ENCODE results near the gene COX7A2L.

Gene COX7A2L

DNA sequence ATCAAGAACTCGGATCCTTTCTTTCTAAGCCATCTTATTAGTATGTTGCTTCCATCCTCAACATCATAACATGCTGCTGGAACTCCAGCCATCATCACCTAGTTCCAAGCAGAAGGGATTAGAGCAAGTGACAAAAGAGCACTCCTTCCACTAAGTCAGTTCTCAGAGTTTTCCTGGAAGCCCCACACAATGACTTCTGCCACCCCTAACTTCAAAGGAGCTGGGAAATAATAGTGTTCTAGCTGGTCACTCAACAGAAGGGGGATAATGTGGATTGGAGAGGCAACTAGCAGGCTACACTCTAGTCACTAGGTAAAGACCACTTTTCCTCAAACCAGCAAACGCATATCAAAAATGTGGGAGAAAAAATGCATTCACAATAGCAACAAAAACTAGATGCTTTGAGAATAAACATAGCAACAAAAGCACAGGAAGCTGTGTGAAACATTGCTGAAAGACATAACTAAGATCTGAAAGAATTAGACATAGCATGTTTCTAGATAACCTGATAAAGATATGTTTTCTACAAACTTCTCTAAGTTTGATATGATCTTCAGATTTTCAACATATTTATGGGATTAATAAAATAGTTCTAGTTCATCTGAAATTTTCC lies 39.5 kb downstream of the COX7A2L start:
- no peak for DNase-seq (ENCODE audit: low read depth in 2 of 3, low spot score in 2 of 3)

DNA sequence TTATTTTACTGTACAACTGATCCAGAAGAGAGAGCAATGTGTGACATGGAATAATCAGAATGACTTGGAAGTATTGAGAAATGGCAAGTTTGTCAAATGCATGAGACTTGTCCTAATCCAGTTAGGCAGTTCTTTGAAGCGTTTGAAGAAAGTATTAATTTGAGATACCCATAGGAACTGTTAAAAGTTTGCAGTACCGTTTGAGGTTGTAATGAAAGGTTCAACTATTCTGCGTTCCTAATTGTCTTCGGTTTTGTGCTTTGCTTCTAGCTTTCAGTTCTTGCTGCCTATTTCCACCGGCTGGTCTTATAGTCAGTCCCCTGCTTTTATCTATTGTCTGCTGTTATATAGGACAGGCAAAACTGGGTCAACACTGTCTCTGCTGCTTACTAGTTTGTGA lies 41.8 kb downstream of the COX7A2L start:
- no peak for DNase-seq (ENCODE audit: low read depth in 2 of 3, low spot score in 2 of 3)

DNA sequence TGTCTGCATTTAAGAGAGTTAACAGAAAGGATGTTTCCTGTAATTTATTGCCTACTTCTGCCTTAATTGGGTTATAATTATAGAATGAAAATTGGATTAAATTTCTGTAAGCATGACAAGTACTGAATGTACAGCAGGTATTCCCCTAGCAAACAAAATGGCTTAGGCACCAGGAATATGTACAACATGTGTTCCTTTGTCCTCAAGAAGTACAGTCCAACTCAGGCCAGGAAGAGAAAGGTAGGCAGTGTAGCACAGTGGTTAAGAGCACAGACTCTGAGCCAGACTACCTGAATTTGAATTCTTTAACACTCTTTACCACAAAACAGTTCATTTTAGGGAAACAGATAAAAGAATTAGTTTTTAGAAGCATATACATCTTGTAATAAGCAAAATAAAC lies 43.1 kb downstream of the COX7A2L start:
- DNase-seq (ENCODE audit: low read depth in 2 of 3, low spot score in 2 of 3): no peak

DNA sequence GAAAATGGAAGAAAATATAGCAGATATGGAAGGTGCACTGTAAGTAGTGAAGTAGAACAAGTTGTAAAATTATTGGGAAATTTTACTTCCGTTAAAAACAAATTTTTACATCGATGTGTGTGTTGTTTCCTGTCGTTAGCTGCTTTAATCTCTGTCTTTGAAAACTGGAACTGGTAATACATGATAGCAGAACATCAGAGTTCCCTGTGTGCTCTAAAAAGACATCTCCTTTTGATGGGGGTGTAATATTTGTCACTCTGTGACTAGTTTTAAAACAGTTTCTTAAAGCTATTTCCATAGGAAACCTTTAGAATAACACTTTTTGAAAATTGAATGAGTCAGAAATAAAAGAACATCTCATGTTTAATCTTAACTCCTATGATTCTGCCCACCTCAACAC lies 43.5 kb downstream of the COX7A2L start:
- DNase-seq (ENCODE audit: low read depth in 2 of 3, low spot score in 2 of 3): no peak

DNA sequence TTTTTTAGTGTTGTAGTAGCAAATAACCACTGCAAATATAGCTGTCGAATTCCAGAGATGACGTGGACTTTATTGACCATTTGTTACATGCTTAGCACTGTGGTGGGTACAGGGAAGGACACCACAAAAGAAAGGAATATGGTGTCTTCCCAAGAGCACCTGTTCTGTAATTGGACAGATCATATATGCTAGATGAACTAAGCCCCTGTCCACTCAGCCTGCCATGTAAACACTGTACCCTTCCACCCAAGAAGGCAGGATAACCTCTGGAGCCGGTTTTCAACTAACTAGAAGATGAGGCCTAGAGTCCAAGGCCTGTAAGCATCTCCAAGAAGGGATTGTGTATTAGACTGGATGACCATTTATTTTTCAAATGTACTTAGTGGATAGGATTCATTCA lies 44.1 kb downstream of the COX7A2L start:
- no peak for DNase-seq (ENCODE audit: low read depth in 2 of 3, low spot score in 2 of 3)

- DNase-seq (ENCODE audit: low read depth in 2 of 3, low spot score in 2 of 3): no peak
Measured at GRCh38 chr2:42315844-42316470, 45.1 kb downstream of the COX7A2L start.

DNA sequence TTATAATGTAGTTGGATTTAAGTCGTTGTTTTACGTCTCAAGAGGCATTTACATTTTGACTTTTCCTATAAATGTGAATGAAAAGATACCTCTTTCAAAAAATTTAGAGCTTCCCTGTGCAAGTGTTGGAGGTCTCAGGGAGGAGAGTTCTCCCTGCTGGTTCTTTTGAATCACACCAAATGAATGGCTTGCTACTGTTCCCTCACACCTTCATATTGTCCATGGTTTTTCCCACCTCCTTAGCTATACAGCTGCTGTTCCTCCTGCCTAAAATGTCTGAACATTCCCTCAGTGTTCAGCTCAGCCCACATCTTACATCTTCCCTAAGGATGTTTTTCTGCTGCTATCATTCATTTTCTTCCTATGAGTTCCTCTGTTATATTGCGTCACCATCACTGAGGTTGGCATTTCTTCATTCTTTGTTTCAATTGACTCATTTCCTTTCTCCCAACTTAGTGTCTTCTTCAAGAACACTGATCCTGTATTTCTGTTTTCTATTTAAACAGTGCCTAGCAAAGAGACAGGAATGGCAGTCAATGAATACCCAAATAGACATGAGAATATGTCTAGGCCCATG lies 46.0 kb downstream of the COX7A2L start:
- no peak for DNase-seq (ENCODE audit: low read depth in 2 of 3, low spot score in 2 of 3)

DNA sequence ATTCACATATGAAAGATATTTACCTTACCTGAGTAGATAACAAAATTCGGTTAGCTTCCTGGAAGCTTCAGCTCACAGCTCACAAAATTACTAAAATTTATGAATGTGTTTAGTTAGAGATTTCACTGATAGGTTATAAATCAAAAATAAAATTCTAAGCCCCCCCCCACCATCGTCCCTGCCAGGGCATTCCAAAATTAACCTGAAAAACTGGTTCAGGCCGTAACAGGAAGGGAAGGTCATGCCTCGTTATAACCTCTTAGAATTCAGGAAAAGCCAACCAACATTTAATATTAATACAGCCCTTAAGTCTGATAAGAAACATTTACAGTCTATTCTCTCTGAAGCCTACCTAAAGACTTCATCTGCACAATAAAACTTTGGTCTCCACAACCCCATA lies 48.9 kb downstream of the COX7A2L start:
- no peak for DNase-seq (ENCODE audit: low read depth in 2 of 3, low spot score in 2 of 3)

DNA sequence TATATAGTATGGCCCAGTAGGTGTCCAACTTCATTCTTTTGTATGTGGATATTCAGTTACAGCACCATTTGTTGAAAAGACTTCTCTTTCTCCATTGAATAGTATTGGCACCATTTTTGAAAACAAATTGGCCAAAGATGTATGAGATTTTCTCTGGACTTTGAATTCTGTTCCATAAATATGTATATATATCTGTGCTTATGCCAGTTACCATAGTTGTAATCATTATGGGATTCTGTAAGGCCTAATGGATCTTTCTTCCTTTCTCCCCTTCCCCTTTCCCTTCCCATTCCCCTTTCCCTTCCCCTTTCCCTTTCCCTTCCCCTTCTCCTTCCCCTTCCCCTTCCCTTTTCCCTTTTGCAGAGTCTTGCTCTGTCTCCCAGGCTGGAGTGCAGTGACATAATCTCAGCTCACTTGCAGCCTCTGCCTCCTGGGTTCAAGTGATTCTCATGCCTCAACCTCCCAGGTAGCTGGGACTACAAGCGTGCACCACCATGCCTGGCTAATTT lies 51.0 kb downstream of the COX7A2L start:
- DNase-seq (ENCODE audit: low read depth in 2 of 3, low spot score in 2 of 3): no peak

DNA sequence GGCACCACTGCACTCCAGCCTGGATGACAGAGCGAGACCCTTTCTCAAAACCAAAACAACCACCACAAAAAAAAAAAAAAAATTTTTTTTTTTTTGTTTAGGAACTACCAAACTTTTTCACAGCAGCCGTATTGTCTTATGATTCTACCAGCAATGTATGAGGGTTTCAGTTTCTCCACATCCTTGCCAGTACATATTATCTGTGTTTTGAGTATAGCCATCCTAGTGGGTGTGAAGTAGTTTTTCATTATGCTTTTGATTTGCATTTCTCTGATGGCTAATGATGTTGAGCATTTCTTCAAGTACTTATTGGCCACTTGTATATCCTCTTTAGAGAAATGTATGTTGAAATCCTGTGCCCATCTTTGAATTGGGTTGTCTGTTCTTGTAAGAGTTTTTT lies 51.7 kb downstream of the COX7A2L start:
- no peak for DNase-seq (ENCODE audit: low read depth in 2 of 3, low spot score in 2 of 3)

- no peak for DNase-seq (ENCODE audit: low read depth in 2 of 3, low spot score in 2 of 3)
Measured at GRCh38 chr2:42307180-42307579, 53.8 kb downstream of the COX7A2L start.

- DNase-seq (ENCODE audit: low read depth in 2 of 3, low spot score in 2 of 3): no peak
Measured at GRCh38 chr2:42304059-42304713, 56.8 kb downstream of the COX7A2L start.

DNA sequence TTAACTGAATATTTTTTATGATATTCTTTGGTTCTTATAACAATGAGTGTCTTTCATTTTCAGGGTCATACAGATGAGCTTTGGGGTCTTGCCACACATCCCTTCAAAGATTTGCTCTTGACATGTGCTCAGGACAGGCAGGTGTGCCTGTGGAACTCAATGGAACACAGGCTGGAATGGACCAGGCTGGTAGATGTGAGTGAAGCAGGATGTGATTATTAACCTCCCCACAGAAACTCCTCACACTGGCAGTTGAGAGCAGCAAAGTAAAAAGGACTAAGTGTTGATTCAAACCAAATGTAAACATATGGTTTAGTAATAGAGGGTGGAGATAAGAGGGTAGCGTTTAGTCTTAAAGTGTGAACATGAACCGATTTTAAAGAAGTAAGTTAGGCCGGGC lies 57.8 kb downstream of the COX7A2L start:
- DNase-seq (ENCODE audit: low read depth in 2 of 3, low spot score in 2 of 3): no peak

DNA sequence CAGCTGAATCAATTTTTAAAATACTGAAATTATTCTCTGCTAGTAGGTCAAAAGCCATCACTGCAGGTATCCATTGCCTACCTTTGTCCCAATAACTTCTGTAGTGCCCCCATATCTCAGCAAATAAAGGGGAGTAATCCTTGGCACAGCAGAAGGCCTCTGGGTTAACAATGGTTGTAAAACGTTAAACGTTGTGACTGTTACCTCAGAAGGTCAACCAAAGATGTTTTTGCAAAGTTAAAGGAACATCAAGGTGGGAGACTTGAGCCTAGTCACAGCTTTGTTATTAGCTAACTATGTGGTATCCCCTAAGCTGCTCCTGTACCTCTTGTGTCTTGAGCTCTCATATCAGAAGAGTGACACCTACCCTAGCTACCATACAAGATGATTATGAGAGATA lies 60.5 kb downstream of the COX7A2L start:
- no peak for DNase-seq (ENCODE audit: low read depth in 2 of 3, low spot score in 2 of 3)

Data from activated CD8-positive, alpha-beta memory T cell treated with anti-CD3 and anti-CD28 coated beads for 48 hours (primary cell).